Tibial nerve (tissue), 4 donors: Measurements from ENCODE around the gene LY86.

Experiments used
- CTCF ChIP-seq, 5 experiments: fragments of 200-600 bp in 3 of 5; fragments of 450-650 bp in 2 of 5; sonication (generic) in 3 of 5; IDR thresholded peaks; one replicate each; pipeline ENCODE4 v1.5.1; 2016 to 2019; ENCODE audit warnings: antibody characterized with exemption in 5 of 5, mild to moderate bottlenecking in 3 of 5, moderate library complexity in 2 of 5
- EP300 ChIP-seq, 2 donors: sonication (generic); formaldehyde crosslinking; IDR thresholded peaks; one replicate each; pipeline ENCODE4 v1.6.1; 2017; ENCODE audit warnings: antibody characterized with exemption in 2 of 2, mild to moderate bottlenecking in 1 of 2
- POLR2A ChIP-seq, 2 donors: fragments of 450-650 bp; IDR thresholded peaks; one replicate each; pipeline ENCODE4 v1.6.1; 2017; ENCODE audit warnings: antibody characterized with exemption in 2 of 2, mild to moderate bottlenecking in 2 of 2, moderate library complexity in 2 of 2

GRCh38 chr6:6602262-6602661 lies 13.7 kb downstream of the LY86 start:
- TF ChIP-seq CTCF (IDR thresholded peaks at IDR 0.05) (no peak), POLR2A (IDR thresholded peaks at IDR 0.05) (no peak), EP300 (IDR thresholded peaks at IDR 0.05) (no peak)
